GM18867 (cell line): ENCODE measurements around the gene CADM1.

Experiments used
- ATAC-seq: cut with Tn5 transposase; IDR thresholded peaks from one replicate; pipeline ENCODE4 v1.9.1; 2021; ENCODE audit warnings: mild to moderate bottlenecking, moderate library complexity; ENCODE audit not compliant: unreplicated experiment

The CADM1 gene

GRCh38 chr11:115518983-115519628 is 14.9 kb upstream of the CADM1 start:
- ATAC-seq: no peak

- ATAC-seq: no peak
Observed at GRCh38 chr11:115515647-115516395, 11.6 kb upstream of the CADM1 start.

- no peak for ATAC-seq
Observed at GRCh38 chr11:115506954-115507675, 2.9 kb upstream of the CADM1 start.

GRCh38 chr11:115505175-115505574 is 960 bp upstream of the CADM1 start:
- no peak for ATAC-seq

- ATAC-seq: no peak
Observed at GRCh38 chr11:115503886-115504275, 334 bp downstream of the CADM1 start.

GRCh38 chr11:115503083-115503885 is 931 bp downstream of the CADM1 start:
- no peak for ATAC-seq

GRCh38 chr11:115502636-115503082 is 1.6 kb downstream of the CADM1 start:
- no peak for ATAC-seq

GRCh38 chr11:115501893-115502589 is 2.2 kb downstream of the CADM1 start:
- ATAC-seq: no peak

GRCh38 chr11:115501502-115501892 is 2.7 kb downstream of the CADM1 start:
- no peak for ATAC-seq

GRCh38 chr11:115500547-115501501 is 3.4 kb downstream of the CADM1 start:
- no peak for ATAC-seq

GRCh38 chr11:115499891-115500290 is 4.3 kb downstream of the CADM1 start:
- no peak for ATAC-seq

- no peak for ATAC-seq
Observed at GRCh38 chr11:115499241-115499799, 4.9 kb downstream of the CADM1 start.

GRCh38 chr11:115498354-115498753 is 5.9 kb downstream of the CADM1 start:
- ATAC-seq: no peak

GRCh38 chr11:115497303-115497702 is 6.9 kb downstream of the CADM1 start:
- peak; percentile 78 for ATAC-seq

GRCh38 chr11:115496892-115497291 is 7.3 kb downstream of the CADM1 start:
- no peak for ATAC-seq

- ATAC-seq: no peak
Observed at GRCh38 chr11:115493905-115494304, 10.3 kb downstream of the CADM1 start.

- ATAC-seq: no peak
Observed at GRCh38 chr11:115493488-115493887, 10.7 kb downstream of the CADM1 start.

GRCh38 chr11:115489466-115489865 is 14.7 kb downstream of the CADM1 start:
- ATAC-seq: no peak

GRCh38 chr11:115488945-115489344 is 15.3 kb downstream of the CADM1 start:
- no peak for ATAC-seq
